ENCODE measurements around the gene IPO11.
"Not testable (repeated sequence)": the region's sequence is repeated elsewhere in the genome, so short reads cannot be mapped to it uniquely, and the experiment has no call there.

IPO11 gene

DNA sequence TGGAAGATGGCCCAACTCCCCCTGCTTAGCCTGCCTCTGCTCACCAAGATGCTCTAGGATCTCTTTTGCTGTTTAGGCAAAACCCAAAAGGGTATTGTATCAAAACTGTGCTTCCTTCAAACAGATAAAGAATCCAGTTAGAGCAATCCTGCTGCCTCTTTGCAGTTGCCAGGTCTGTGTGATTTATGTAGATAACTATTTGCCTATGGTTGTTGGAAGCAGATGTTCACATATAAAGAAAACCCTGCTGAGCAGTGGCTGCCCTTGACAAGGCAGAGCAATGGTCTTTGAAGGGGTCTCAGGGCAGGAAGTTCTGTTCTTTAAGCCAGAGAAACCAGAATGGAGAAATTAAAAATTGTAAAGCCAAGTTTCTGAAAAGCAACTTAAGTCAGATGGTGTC, 234.7 kb downstream of the IPO11 start:
- Histone ChIP-seq H3K4me3 (ENCODE audit: low read length in 2 of 2) (no peak overlapping the region), H3K27me3 (ENCODE audit: control insufficient read depth in 2 of 2, insufficient read depth in 2 of 2, low read length in 2 of 2) (no peaks in the 10 kb centered on the region), H3K4me1 (ENCODE audit: control insufficient read depth in 2 of 2, insufficient read depth in 2 of 2, low read length in 2 of 2) (no peaks in the 10 kb centered on the region), H3K9ac (ENCODE audit: low read depth in 1 of 2, low read length in 2 of 2) (no peak overlapping the region), H3K9me3 (ENCODE audit: control insufficient read depth in 2 of 2, low read length in 2 of 2) (no peaks in the 10 kb centered on the region), H3K27ac (ENCODE audit: low read depth in 2 of 2, low read length in 2 of 2) (no peak overlapping the region), H3K36me3 (ENCODE audit: control insufficient read depth in 2 of 2, insufficient read depth in 2 of 2, low read length in 2 of 2) (no peaks in the 10 kb centered on the region)

DNA sequence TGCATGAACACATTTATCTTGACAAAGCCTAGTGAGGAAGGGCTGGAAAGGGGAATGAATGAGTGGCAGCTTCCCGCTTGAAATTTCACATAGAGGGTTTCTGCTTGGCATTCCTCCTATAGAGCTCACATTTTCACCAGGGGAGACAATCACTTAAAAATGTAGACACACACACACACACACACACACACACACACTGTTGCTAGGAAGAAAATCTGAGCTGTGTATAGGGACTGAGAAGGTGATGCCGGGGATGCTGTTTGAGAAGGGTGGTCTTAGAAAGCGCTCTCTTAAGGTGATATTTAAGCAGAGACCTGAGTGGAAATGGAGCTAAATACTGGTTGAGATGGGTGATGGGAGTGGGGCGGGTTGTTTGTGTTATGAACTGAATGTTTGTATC, 236.5 kb downstream of the IPO11 start:
- no peak overlapping the region for H3K9ac ChIP-seq (ENCODE audit: low read depth in 1 of 2, low read length in 2 of 2)
- H3K27me3 ChIP-seq (ENCODE audit: control insufficient read depth in 2 of 2, insufficient read depth in 2 of 2, low read length in 2 of 2) = no peaks in the 10 kb centered on the region
- H3K9me3 ChIP-seq (ENCODE audit: control insufficient read depth in 2 of 2, low read length in 2 of 2) = no peaks in the 10 kb centered on the region
- H3K36me3 ChIP-seq (ENCODE audit: control insufficient read depth in 2 of 2, insufficient read depth in 2 of 2, low read length in 2 of 2) = no peaks in the 10 kb centered on the region
- no peak overlapping the region for H3K27ac ChIP-seq (ENCODE audit: low read depth in 2 of 2, low read length in 2 of 2)
- H3K4me3 ChIP-seq (ENCODE audit: low read length in 2 of 2) = no peak overlapping the region
- H3K4me1 ChIP-seq (ENCODE audit: control insufficient read depth in 2 of 2, insufficient read depth in 2 of 2, low read length in 2 of 2) = no peaks in the 10 kb centered on the region

GRCh38 chr5:62649476-62650113, 237.0 kb downstream of the IPO11 start:
- Histone ChIP-seq H3K4me3 (ENCODE audit: low read length in 2 of 2) (no peak overlapping the region), H3K27ac (ENCODE audit: low read depth in 2 of 2, low read length in 2 of 2) (no peak overlapping the region), H3K9ac (ENCODE audit: low read depth in 1 of 2, low read length in 2 of 2) (no peak overlapping the region), H3K27me3 (ENCODE audit: control insufficient read depth in 2 of 2, insufficient read depth in 2 of 2, low read length in 2 of 2) (no peaks in the 10 kb centered on the region), H3K4me1 (ENCODE audit: control insufficient read depth in 2 of 2, insufficient read depth in 2 of 2, low read length in 2 of 2) (no peaks in the 10 kb centered on the region), H3K9me3 (ENCODE audit: control insufficient read depth in 2 of 2, low read length in 2 of 2) (no peaks in the 10 kb centered on the region), H3K36me3 (ENCODE audit: control insufficient read depth in 2 of 2, insufficient read depth in 2 of 2, low read length in 2 of 2) (no peaks in the 10 kb centered on the region)

GRCh38 chr5:62650197-62650596, 237.6 kb downstream of the IPO11 start:
- Histone ChIP-seq H3K4me3 (ENCODE audit: low read length in 2 of 2) (no peak overlapping the region), H3K4me1 (ENCODE audit: control insufficient read depth in 2 of 2, insufficient read depth in 2 of 2, low read length in 2 of 2) (no peaks in the 10 kb centered on the region), H3K9ac (ENCODE audit: low read depth in 1 of 2, low read length in 2 of 2) (no peak overlapping the region), H3K36me3 (ENCODE audit: control insufficient read depth in 2 of 2, insufficient read depth in 2 of 2, low read length in 2 of 2) (no peaks in the 10 kb centered on the region), H3K27ac (ENCODE audit: low read depth in 2 of 2, low read length in 2 of 2) (no peak overlapping the region), H3K27me3 (ENCODE audit: control insufficient read depth in 2 of 2, insufficient read depth in 2 of 2, low read length in 2 of 2) (no peaks in the 10 kb centered on the region), H3K9me3 (ENCODE audit: control insufficient read depth in 2 of 2, low read length in 2 of 2) (no peaks in the 10 kb centered on the region)

DNA sequence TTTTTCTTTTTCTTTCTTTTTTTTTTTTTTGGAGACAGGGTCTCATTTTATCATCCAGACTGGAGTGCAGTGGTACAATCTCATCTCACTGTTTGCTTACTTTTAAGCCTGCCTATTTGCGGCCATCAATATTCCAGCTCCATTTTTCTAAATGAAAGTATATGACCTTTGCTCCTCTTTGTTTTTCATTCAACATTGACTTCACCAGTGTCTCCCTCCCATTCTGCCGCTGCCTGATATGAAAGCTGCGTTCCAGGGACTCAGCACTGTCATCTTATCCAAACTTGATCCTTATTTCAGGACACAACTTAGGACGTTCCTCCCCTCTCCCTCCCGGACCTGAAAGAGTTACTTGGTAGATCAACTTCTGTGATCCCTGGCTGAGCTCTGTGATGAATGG, 239.7 kb downstream of the IPO11 start:
- no peaks in the 10 kb centered on the region for H3K36me3 ChIP-seq (ENCODE audit: control insufficient read depth in 2 of 2, insufficient read depth in 2 of 2, low read length in 2 of 2)
- no peak overlapping the region for H3K4me3 ChIP-seq (ENCODE audit: low read length in 2 of 2)
- no peaks in the 10 kb centered on the region for H3K27me3 ChIP-seq (ENCODE audit: control insufficient read depth in 2 of 2, insufficient read depth in 2 of 2, low read length in 2 of 2)
- H3K27ac ChIP-seq (ENCODE audit: low read depth in 2 of 2, low read length in 2 of 2) = no peak overlapping the region
- no peaks in the 10 kb centered on the region for H3K4me1 ChIP-seq (ENCODE audit: control insufficient read depth in 2 of 2, insufficient read depth in 2 of 2, low read length in 2 of 2)
- no peak overlapping the region for H3K9ac ChIP-seq (ENCODE audit: low read depth in 1 of 2, low read length in 2 of 2)
- H3K9me3 ChIP-seq (ENCODE audit: control insufficient read depth in 2 of 2, low read length in 2 of 2) = no peaks in the 10 kb centered on the region

DNA sequence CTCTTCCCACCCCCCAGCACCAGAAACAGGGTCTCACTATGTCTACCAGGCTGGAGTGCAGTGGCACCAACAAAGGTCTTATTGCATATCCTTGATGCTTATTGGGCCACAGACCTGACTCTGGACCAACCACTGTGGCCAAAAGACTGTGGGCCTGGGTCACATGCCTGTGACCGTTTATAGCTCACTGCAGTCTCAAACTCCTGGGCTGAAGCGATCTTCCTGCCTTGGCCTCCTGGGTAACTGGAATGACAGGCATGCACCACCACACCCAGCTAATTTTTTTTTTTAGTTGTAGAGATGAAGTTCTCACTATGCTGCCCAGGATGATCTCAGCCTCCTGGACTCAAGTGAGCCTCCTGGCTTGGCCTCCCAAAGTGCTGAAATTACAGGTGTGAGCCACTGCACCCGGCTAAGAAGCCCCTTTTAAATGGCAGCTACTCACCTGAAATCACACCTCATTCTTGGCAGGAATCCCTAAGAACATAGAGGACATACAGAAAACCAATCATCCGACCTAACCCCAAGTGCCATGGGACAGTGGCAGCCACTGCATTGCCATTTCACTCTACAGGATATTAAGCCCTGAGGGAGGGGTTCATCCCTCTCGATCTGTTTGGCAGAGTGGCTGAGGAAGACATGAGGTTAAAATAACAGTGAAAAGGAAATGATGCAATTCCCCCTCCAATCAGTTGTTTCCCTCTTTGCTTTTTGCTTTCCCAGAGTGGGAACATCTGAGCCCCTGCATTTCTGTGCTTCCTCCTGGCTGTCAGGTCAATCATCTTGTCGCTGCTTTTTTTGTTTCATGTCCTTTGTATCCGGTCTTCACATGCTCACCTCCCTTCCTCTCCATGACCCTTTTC, 240.7 kb downstream of the IPO11 start:
- Histone ChIP-seq H3K27ac (ENCODE audit: low read depth in 2 of 2, low read length in 2 of 2) (no peak overlapping the region), H3K27me3 (ENCODE audit: control insufficient read depth in 2 of 2, insufficient read depth in 2 of 2, low read length in 2 of 2) (no peaks in the 10 kb centered on the region), H3K9ac (ENCODE audit: low read depth in 1 of 2, low read length in 2 of 2) (no peak overlapping the region), H3K36me3 (ENCODE audit: control insufficient read depth in 2 of 2, insufficient read depth in 2 of 2, low read length in 2 of 2) (no peaks in the 10 kb centered on the region), H3K4me1 (ENCODE audit: control insufficient read depth in 2 of 2, insufficient read depth in 2 of 2, low read length in 2 of 2) (no peaks in the 10 kb centered on the region), H3K4me3 (ENCODE audit: low read length in 2 of 2) (no peak overlapping the region), H3K9me3 (ENCODE audit: control insufficient read depth in 2 of 2, low read length in 2 of 2) (no peaks in the 10 kb centered on the region)

GRCh38 chr5:62653864-62654575, 241.5 kb downstream of the IPO11 start:
- no peak overlapping the region for H3K27ac ChIP-seq (ENCODE audit: low read depth in 2 of 2, low read length in 2 of 2)
- H3K4me1 ChIP-seq (ENCODE audit: control insufficient read depth in 2 of 2, insufficient read depth in 2 of 2, low read length in 2 of 2) = no peaks in the 10 kb centered on the region
- no peaks in the 10 kb centered on the region for H3K27me3 ChIP-seq (ENCODE audit: control insufficient read depth in 2 of 2, insufficient read depth in 2 of 2, low read length in 2 of 2)
- H3K4me3 ChIP-seq (ENCODE audit: low read length in 2 of 2) = no peak overlapping the region
- no peak overlapping the region for H3K9ac ChIP-seq (ENCODE audit: low read depth in 1 of 2, low read length in 2 of 2)
- H3K36me3 ChIP-seq (ENCODE audit: control insufficient read depth in 2 of 2, insufficient read depth in 2 of 2, low read length in 2 of 2) = no peaks in the 10 kb centered on the region
- no peaks in the 10 kb centered on the region for H3K9me3 ChIP-seq (ENCODE audit: control insufficient read depth in 2 of 2, low read length in 2 of 2)

DNA sequence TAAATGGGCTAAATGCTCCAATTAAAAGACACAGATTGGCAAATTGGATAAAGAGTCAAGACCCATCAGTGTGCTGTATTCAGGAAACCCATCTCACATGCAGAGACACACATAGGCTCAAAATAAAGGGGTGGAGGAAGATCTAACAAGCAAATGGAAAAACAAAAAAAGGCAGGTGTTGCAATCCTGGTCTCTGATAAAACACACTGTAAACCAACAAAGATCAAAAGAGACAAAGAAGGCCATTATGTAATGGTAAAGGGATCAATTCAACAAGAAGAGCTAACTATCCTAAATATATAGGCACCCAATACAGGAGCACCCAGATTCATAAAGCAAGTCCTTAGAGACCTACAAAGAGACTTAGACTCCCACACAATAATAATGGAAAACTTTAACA, 245.2 kb downstream of the IPO11 start:
- H3K4me1 ChIP-seq (ENCODE audit: control insufficient read depth in 2 of 2, insufficient read depth in 2 of 2, low read length in 2 of 2); H3K27me3 ChIP-seq (ENCODE audit: control insufficient read depth in 2 of 2, insufficient read depth in 2 of 2, low read length in 2 of 2); H3K36me3 ChIP-seq (ENCODE audit: control insufficient read depth in 2 of 2, insufficient read depth in 2 of 2, low read length in 2 of 2); H3K27ac ChIP-seq (ENCODE audit: low read depth in 2 of 2, low read length in 2 of 2); H3K4me3 ChIP-seq (ENCODE audit: low read length in 2 of 2); H3K9ac ChIP-seq (ENCODE audit: low read depth in 1 of 2, low read length in 2 of 2); H3K9me3 ChIP-seq (ENCODE audit: control insufficient read depth in 2 of 2, low read length in 2 of 2): not testable (repeated sequence)

DNA sequence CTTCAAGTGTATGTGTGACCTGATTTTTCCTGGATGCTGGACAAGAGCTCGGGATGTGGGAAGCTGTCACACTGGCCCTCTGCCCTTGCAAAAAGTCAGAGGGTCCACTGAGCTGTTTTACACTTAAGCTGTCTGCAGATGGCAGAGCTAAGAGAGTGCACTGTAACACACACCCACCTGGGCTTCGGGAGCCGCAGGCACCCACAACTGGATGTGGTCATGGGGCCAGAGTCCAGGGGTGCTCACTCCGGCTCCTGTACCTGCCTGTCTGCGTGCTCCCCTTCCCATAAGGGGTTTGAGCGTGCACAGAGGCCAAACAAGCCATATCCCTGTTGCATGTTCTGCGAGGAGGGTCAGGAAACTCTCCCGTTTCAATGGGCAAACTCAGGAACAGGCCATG, 248.6 kb downstream of the IPO11 start:
- H3K27ac ChIP-seq (ENCODE audit: low read depth in 2 of 2, low read length in 2 of 2) = no peak overlapping the region
- no peak overlapping the region for H3K4me3 ChIP-seq (ENCODE audit: low read length in 2 of 2)
- H3K36me3 ChIP-seq (ENCODE audit: control insufficient read depth in 2 of 2, insufficient read depth in 2 of 2, low read length in 2 of 2) = no peaks in the 10 kb centered on the region
- no peaks in the 10 kb centered on the region for H3K4me1 ChIP-seq (ENCODE audit: control insufficient read depth in 2 of 2, insufficient read depth in 2 of 2, low read length in 2 of 2)
- H3K27me3 ChIP-seq (ENCODE audit: control insufficient read depth in 2 of 2, insufficient read depth in 2 of 2, low read length in 2 of 2) = no peaks in the 10 kb centered on the region
- no peak overlapping the region for H3K9ac ChIP-seq (ENCODE audit: low read depth in 1 of 2, low read length in 2 of 2)
- no peaks in the 10 kb centered on the region for H3K9me3 ChIP-seq (ENCODE audit: control insufficient read depth in 2 of 2, low read length in 2 of 2)

DNA sequence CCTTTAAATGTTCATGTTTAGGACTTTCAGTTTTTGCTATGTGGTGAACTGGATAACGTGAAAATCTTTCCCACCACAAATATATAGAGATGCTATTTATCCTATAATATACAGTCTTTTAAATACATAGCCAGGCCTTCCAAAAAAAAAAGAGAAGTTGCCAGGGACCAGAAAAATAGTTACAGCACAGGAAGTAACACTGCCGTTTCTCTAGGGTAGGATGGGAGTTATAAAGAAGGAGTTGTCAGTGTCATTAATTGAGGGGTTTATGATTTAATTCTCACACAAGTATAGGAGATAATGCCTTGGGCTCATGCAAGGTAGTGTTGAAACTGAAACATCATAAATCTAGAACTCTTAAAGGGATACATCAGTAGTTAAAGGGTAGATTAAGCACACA, 250.0 kb downstream of the IPO11 start:
- no peak overlapping the region for H3K9ac ChIP-seq (ENCODE audit: low read depth in 1 of 2, low read length in 2 of 2)
- no peaks in the 10 kb centered on the region for H3K36me3 ChIP-seq (ENCODE audit: control insufficient read depth in 2 of 2, insufficient read depth in 2 of 2, low read length in 2 of 2)
- no peak overlapping the region for H3K27ac ChIP-seq (ENCODE audit: low read depth in 2 of 2, low read length in 2 of 2)
- H3K9me3 ChIP-seq (ENCODE audit: control insufficient read depth in 2 of 2, low read length in 2 of 2) = no peaks in the 10 kb centered on the region
- H3K4me1 ChIP-seq (ENCODE audit: control insufficient read depth in 2 of 2, insufficient read depth in 2 of 2, low read length in 2 of 2) = no peaks in the 10 kb centered on the region
- H3K4me3 ChIP-seq (ENCODE audit: low read length in 2 of 2) = no peak overlapping the region
- no peaks in the 10 kb centered on the region for H3K27me3 ChIP-seq (ENCODE audit: control insufficient read depth in 2 of 2, insufficient read depth in 2 of 2, low read length in 2 of 2)
